ENCODE data around the gene MBD2. TPM values are rescaled to one million over a fixed set of nuclear protein-coding genes. Genes with fewer than 3 reads are reported as not detected.
"Not testable (repeated sequence)": the region's sequence is repeated elsewhere in the genome, so short reads cannot be mapped to it uniquely, and the experiment has no call there.

The MBD2 gene
- total RNA-seq, 1 donor from 2014 or later, result 33.4 TPM

- DNase-seq (ENCODE audit: low spot score); intact Hi-C loops (cut with DNase I): not testable (repeated sequence)
Observed at GRCh38 chr18:54123720-54124440, 100.6 kb downstream of the MBD2 start.

GRCh38 chr18:54119524-54120019, 104.9 kb downstream of the MBD2 start:
- intact Hi-C loops (cut with DNase I), result loop anchor here (2.0 to 10.0 kb wide), 2 partner anchors 421 to 555 kb away; no protein-coding TSS in a partner anchor
- no peak for DNase-seq (ENCODE audit: low spot score)

- DNase-seq (ENCODE audit: low spot score), result no peak
- intact Hi-C loops (cut with DNase I), result loop anchor here (2.0 to 10.0 kb wide), 2 partner anchors 419 to 553 kb away; no protein-coding TSS in a partner anchor
Observed at GRCh38 chr18:54117853-54118773, 106.4 kb downstream of the MBD2 start.

- no peak for DNase-seq (ENCODE audit: low spot score)
- intact Hi-C loops (cut with DNase I), result loop anchor here (10.0 kb wide), 1 partner anchor 552 kb away; no protein-coding TSS in a partner anchor
Observed at GRCh38 chr18:54116541-54117257, 107.8 kb downstream of the MBD2 start.

- intact Hi-C loops (cut with DNase I), result loop anchor here (10.0 kb wide), 1 partner anchor 548 kb away; no protein-coding TSS in a partner anchor
- no peak for DNase-seq (ENCODE audit: low spot score)
Observed at GRCh38 chr18:54112356-54112755, 112.1 kb downstream of the MBD2 start.

GRCh38 chr18:54109131-54109683, 115.3 kb downstream of the MBD2 start:
- no peak for DNase-seq (ENCODE audit: low spot score)
- intact Hi-C loops (cut with DNase I), result no loop called here

GRCh38 chr18:54102123-54102522, 122.3 kb downstream of the MBD2 start:
- intact Hi-C loops (cut with DNase I), result no loop called here

More at GRCh38 chr18:54102123-54102522, 122.3 kb downstream of the MBD2 start:
- no peak for DNase-seq (ENCODE audit: low spot score)

Other genes with a start within 250 kb of the MBD2 start
- 22.4 TPM for gene POLI, start 44.8 kb upstream of the MBD2 start, total RNA-seq
- gene STARD6, start 133.2 kb upstream of the MBD2 start, total RNA-seq, result not detected
- gene C18orf54, start 133.2 kb upstream of the MBD2 start, total RNA-seq, result 1.4 TPM

All from cardiac septum (tissue), 1 donor.